Panc1 (cell line): ENCODE results near the gene RNF19B. TPM values are rescaled to one million over a fixed set of nuclear protein-coding genes. Genes with fewer than 3 reads are reported as not detected.

ENCODE experiments used
- ATAC-seq: fragments of 200-7000 bp; cut with Tn5 transposase; 2 replicates; pipeline ENCODE4 v1.9.1; 2020; ENCODE audit warnings: mild to moderate bottlenecking, moderate library complexity
- BruUV-seq: library from RNA; stranded (reverse); fragments of 400-500 nt; replicated peaks from 2 replicates; lab custom pipeline; 2021; lab: Mats Ljungman, UMichigan
- CTCF ChIA-PET: fragments of 300-600 bp; sonication (Branson Sonifier 250); formaldehyde crosslinking; loops from one replicate; lab custom pipeline; 2022; ENCODE audit warnings: antibody characterized with exemption; lab: Charles Lee
- POLR2A ChIA-PET: fragments of 300-600 bp; sonication (Branson Sonifier 250); formaldehyde crosslinking; loops from one replicate; lab custom pipeline; 2022; ENCODE audit warnings: antibody characterized with exemption; lab: Charles Lee
- DNase-seq: peaks from one replicate; pipeline ENCODE4 v3.0.0-alpha.2; 2010; ENCODE audit warnings: low read depth, low spot score
- H3K27ac ChIP-seq: 2 replicates; pipeline ENCODE4 v1.5.1; 2011; ENCODE audit warnings: mild to moderate bottlenecking, low read length, inconsistent platforms
- H3K27me3 ChIP-seq: fragments of 200-500 bp; sonication (Bioruptor generic); 2 replicates; pipeline ENCODE4 v1.6.0; 2014; ENCODE audit warnings: low read length, inconsistent platforms; ENCODE audit not compliant: control insufficient read depth, insufficient read depth
- H3K36me3 ChIP-seq: fragments of 200-500 bp; sonication (Bioruptor generic); 2 replicates; pipeline ENCODE4 v1.5.1; 2014; ENCODE audit warnings: inconsistent platforms, mild to moderate bottlenecking, low read length, moderate library complexity; ENCODE audit not compliant: control insufficient read depth, insufficient read depth
- H3K4me1 ChIP-seq: 2 replicates; pipeline ENCODE4 v1.5.1; 2011; ENCODE audit warnings: inconsistent platforms, mild to moderate bottlenecking, low read length, moderate library complexity; ENCODE audit not compliant: control insufficient read depth, insufficient read depth
- H3K4me3 ChIP-seq, 2 experiments: 2 replicates each; pipeline ENCODE4 v1.5.1; 2011 to 2012; ENCODE audit warnings: low read depth in 2 of 2, low read length in 2 of 2, mild to moderate bottlenecking in 2 of 2, inconsistent platforms in 1 of 2, moderate library complexity in 1 of 2
- H3K9me3 ChIP-seq: fragments of 200-500 bp; sonication (Bioruptor generic); 2 replicates; pipeline ENCODE4 v1.5.1; 2014; ENCODE audit warnings: low read depth, mild to moderate bottlenecking, inconsistent platforms, low read length, moderate library complexity; ENCODE audit not compliant: control insufficient read depth, insufficient read depth
- CTCF ChIP-seq: fragments of 450-650 bp; IDR thresholded peaks from 2 replicates; pipeline ENCODE4 v1.5.1; 2017; ENCODE audit warnings: mild to moderate bottlenecking
- POLR2AphosphoS5 ChIP-seq: IDR thresholded peaks from 2 replicates; pipeline ENCODE4 v1.6.1; 2012; ENCODE audit warnings: mild to moderate bottlenecking, low read depth, low read length, moderate library complexity
- REST ChIP-seq, 2 experiments: IDR thresholded peaks; 2 replicates each; pipeline ENCODE4 v1.6.1; 2011 to 2012; ENCODE audit warnings: low read depth in 2 of 2, control low read depth in 1 of 2, low read length in 1 of 2, mild to moderate bottlenecking in 1 of 2, moderate library complexity in 1 of 2; ENCODE audit not compliant: insufficient read depth in 1 of 2
- SIN3A ChIP-seq: IDR thresholded peaks from 2 replicates; pipeline ENCODE4 v1.6.1; 2012; ENCODE audit warnings: low read depth, mild to moderate bottlenecking, low read length, moderate library complexity, borderline replicate concordance; ENCODE audit not compliant: insufficient read depth
- TCF7L2 ChIP-seq: IDR thresholded peaks from 2 replicates; pipeline ENCODE4 v1.6.1; 2011; ENCODE audit warnings: mild to moderate bottlenecking, low read depth, low read length, inconsistent platforms
- in situ Hi-C: cut with HindIII; loops from 2 replicates; pipeline ENCODE4 v1.10.0; 2016; ENCODE audit warnings: low sequenced_read_pairs, low pct_unique_long_range_greater_than_20kb
- intact Hi-C: fragments of 100-400 bp; cut with micrococcal nuclease; formaldehyde crosslinking; loops from one replicate; pipeline ENCODE4 v1.10.0; 2022; ENCODE audit not compliant: unreplicated experiment
- total RNA-seq: library from RNA; stranded (reverse); gene quantifications from one replicate; pipeline ENCODE4 v1.2.1, GENCODE V29; 2021; ENCODE audit not compliant: unreplicated experiment

The RNF19B gene
- total RNA-seq, 1 experiment from 2014 or later, result 29.1 TPM

- POLR2A ChIA-PET, result no interaction called here
- in situ Hi-C loops, result no loop called here
- CTCF ChIA-PET, result interaction anchor here (1.0 to 1.6 kb wide), 2 partner anchors 80 to 130 kb away, joined by 3 to 4 read pairs; no protein-coding TSS in a partner anchor
- Histone ChIP-seq H3K9me3 (no peaks in the 10 kb centered on the region), H3K27me3 (no peaks in the 10 kb centered on the region), H3K27ac (no peak overlapping the region), H3K4me1 (peaks cover 3% of the 10 kb centered on the region), H3K36me3 (peaks cover 7% of the 10 kb centered on the region), H3K4me3 (no peak overlapping the region)
- BruUV-seq, result no TSS peak
- intact Hi-C loops, result loop anchor here (5.0 kb wide), 1 partner anchor 74 kb away; no protein-coding TSS in a partner anchor
- TF ChIP-seq TCF7L2 (no peak), CTCF (no peak), SIN3A (no peak), REST (IDR thresholded peaks at IDR 0.05; ENCODE audit: insufficient read depth in 1 of 2, low read depth in 2 of 2, low read length in 1 of 2) (no peak), POLR2AphosphoS5 (no peak)
- DNase-seq (no peak), ATAC-seq (no peak)
These were observed 41.3 kb upstream of the RNF19B start for GRCh38 chr1:33005838-33006421.

GRCh38 chr1:33005117-33005837 is 40.7 kb upstream of the RNF19B start:
- H3K27ac ChIP-seq, result no peak overlapping the region
- H3K4me3 ChIP-seq, result no peak overlapping the region
- no TSS peak for BruUV-seq
- intact Hi-C loops (loop anchor here (5.0 kb wide), 1 partner anchor 73 kb away; no protein-coding TSS in a partner anchor), in situ Hi-C loops (no loop called here)
- H3K4me1 ChIP-seq, result peaks cover 3% of the 10 kb centered on the region
- no peaks in the 10 kb centered on the region for H3K9me3 ChIP-seq
- POLR2A ChIA-PET, result no interaction called here
- no peak for TF ChIP-seq POLR2AphosphoS5
- 0 out of 2 replicates have a peak, but pooled peaks cover 3% of the 10 kb centered on the region for H3K36me3 ChIP-seq
- no peak for DNase-seq
- CTCF ChIA-PET, result interaction anchor here (1.6 kb wide), 1 partner anchor 81 kb away, joined by 4 read pairs; no protein-coding TSS in a partner anchor
- no peak for ATAC-seq
- no peaks in the 10 kb centered on the region for H3K27me3 ChIP-seq
